HG02938 (cell line): Measurements from ENCODE around the gene FARP2.
"Not testable (repeated sequence)": the region's sequence is repeated elsewhere in the genome, so short reads cannot be mapped to it uniquely, and the experiment has no call there.

Source experiments
- ATAC-seq: cut with Tn5 transposase; IDR thresholded peaks from one replicate; pipeline ENCODE4 v1.9.1; 2021; ENCODE audit warnings: mild to moderate bottlenecking, moderate library complexity; ENCODE audit not compliant: unreplicated experiment

Gene FARP2

GRCh38 chr2:241453919-241454318 is 97.8 kb downstream of the FARP2 start:
- not testable (repeated sequence) for ATAC-seq

DNA sequence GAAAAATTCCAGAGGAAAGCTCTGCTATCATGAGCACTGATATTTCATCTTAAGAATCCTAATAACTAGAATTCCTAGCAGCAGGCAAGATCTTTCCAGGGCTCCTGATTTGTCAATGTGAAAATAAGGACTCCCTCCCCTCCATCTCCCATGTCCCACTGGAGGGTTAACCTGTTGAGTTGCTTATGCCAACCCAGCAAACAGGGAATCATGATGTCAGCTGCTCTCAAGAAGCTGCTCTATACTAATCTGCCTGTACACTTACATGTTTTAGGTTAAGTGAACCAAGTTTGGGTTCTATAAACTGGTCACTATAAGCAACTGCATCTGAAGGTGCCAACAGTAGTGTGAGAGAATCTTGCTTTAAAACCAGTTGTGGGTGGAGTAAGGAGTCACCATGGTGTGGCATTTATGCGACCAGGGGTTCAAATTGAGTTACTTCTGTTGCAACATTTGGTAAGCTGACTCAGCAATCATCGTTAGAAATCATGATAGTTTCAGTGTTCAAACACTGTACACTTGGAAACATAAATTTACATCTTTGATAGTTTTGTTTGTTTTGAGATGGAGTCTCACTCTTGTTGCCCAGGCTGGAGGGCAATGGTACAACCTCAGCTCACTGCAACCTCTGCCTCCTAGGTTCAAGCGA is 98.9 kb downstream of the FARP2 start:
- ATAC-seq, result no peak

DNA sequence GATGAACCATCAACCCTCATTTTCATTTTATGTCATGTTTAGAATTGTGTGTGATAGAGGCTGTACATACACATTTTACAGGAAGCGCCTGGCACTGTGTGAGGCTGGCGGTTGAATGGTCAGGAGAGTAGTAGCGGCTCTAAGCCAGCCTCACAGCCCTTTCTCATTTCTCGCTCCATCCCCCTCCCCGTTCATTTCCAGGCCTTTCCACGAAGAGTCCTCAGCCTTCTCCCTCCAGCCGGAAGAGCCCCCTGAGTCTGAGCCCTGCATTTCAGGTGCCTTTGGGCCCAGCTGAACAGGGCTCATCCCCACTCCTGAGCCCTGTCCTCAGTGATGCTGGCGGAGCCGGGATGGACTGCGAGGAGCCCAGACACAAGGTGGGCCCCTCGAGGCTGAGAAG is 100.5 kb downstream of the FARP2 start:
- ATAC-seq, result no peak

- ATAC-seq, result no peak
Observed at GRCh38 chr2:241458687-241459086, 102.6 kb downstream of the FARP2 start.

- ATAC-seq, result no peak
Observed at GRCh38 chr2:241459520-241459919, 103.4 kb downstream of the FARP2 start.

- no peak for ATAC-seq
Observed at GRCh38 chr2:241460631-241461030, 104.5 kb downstream of the FARP2 start.

DNA sequence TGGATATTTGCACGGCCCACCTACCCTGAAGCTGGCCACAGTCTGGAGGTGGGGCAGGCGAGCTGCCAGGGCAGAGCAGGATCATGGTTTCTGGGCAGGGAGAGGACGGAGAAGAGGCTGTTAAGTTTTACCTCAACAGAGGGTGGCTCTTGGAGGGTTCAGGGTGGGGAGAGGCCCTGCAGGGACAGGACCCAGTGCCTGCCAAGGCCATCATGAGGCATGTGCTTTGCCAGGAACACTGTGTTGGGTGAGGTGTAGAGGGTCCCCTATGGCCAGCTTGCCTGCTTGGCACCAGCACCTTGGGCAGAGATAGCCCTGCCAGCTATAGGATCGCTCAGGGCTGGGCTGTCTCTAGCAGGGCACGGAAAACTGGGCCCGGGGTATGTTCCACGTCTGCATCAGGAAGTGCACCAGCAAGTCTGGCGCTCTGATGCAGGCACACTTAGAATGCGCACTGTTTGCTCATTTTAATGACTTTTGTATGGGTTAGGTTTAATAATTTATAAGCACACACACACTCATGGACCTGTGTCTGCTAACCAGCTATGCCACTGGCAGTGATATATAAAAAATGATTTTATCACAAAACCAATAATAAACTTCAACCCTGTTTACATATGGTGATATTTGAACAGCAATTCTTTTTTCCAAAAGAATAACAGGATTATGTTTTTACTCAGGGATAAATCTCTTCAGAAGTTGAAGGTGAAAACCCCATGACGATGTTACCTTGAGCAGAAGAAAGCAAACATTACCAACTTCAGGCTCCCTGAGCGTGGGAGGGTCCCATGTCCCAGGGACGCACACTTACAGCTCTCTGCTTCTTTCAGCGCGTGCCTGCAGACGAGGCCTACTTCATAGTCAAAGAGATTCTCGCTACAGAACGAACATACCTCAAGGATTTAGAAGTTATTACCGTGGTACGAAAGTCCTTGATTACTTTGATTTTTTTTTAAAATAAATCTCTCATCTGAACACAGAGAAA is 105.9 kb downstream of the FARP2 start:
- no peak for ATAC-seq

DNA sequence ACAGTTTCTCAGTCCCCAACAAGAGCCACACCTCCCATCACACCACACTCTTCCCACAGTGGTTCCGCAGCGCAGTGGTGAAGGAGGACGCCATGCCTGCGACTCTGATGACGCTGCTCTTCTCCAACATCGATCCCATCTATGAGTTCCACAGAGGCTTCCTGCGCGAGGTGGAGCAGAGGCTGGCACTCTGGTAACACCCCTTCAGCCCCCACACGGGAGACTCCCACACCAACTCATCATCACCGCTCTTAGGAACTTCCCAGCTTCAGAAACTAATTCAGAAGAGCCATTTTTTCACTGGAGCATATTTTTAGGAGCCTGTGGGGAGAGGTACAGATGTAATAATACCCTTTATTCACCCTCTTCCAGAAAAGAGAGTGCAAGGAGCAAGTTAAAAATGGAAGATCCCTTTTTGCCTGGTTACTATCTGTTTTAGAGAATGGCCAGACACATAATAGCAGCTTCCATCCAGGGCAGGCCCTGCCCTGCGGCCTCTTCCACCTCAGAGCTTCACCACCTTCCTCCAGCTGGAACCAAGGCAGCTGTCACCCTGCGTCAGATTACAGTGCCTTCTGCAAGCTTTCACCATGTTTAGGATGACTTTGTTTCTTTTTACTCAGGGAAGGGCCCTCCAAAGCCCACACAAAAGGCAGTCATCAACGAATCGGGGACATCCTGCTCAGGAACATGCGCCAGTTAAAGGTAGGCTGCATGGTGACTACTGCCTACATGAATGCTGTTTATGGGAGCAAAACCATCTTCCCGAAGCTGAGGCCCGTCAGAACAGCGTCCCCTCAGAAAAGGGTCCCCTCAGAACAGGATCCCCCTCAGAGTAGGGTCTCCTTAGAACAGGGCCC is 107.4 kb downstream of the FARP2 start:
- no peak for ATAC-seq

- ATAC-seq, result no peak
Observed at GRCh38 chr2:241465543-241465942, 109.5 kb downstream of the FARP2 start.

- no peak for ATAC-seq
Observed at GRCh38 chr2:241466230-241466629, 110.1 kb downstream of the FARP2 start.

DNA sequence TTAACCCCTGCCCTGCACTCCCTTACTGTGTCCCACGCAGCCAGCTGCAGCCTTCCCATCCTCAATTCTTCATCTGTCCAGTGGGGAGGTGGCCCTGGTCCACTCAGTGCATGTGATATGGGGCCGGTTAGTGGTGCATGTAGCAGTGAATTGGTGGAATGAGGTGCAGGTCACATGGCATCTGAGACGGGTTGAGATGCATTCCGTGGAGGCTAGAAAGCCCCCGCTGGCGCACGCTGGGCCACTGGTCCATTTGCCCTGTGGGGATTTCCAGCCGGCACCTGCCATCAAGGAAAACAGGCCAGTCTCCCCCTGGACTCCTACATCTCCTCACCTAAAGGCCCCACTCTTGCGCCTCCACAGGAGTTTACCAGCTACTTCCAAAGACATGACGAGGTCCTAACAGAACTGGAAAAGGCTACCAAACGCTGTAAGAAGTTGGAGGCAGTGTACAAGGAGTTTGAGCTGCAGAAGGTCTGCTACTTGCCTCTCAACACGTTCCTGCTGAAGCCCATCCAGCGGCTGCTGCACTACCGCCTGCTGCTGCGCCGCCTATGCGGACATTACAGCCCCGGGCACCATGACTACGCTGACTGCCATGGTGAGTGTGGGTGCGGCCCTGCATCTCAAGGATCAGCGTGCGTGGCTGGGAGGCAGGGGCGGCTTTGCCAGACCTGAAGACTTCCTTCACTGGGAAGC is 111.8 kb downstream of the FARP2 start:
- ATAC-seq, result no peak

- no peak for ATAC-seq
Observed at GRCh38 chr2:241468476-241468781, 112.3 kb downstream of the FARP2 start.

DNA sequence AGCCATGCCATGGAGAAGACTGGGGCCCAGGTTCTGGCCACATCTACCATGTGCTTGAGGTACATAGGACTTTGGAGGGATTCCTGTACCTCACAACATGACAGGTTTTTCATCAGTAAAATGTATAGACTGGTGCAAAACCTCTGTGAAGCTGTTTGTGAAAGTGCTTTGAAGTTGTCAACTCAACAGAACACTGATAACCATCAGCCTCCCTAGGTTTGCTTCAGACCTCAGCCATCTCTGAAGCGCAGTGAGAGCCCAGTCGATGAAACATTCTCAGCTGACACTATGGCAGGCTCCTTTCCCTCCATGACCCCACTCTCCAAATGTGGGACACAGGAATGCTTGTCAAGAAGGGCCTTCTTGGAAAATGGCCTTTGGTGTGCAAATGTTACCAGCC is 113.7 kb downstream of the FARP2 start:
- no peak for ATAC-seq

- no peak for ATAC-seq
Observed at GRCh38 chr2:241473399-241473798, 117.3 kb downstream of the FARP2 start.

DNA sequence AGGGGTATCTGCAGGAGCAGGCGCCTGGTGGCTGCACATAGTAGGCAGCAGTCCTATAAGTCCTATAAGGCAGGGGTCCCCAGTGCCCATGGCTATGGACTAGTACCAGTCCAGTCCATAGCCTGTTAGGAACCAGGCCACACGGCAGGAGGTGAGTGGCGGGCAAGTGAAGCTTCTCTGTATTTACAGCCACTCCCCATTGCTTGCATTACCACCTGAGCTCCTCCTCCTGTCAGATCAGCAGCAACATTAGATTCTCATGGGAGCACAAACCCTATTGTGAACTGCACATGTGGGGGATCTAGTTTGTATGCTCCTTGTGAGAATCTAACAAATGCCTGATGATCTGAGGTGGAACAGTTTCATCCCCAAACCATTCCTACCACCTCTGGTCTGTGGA is 119.2 kb downstream of the FARP2 start:
- no peak for ATAC-seq

- ATAC-seq, result no peak
Observed at GRCh38 chr2:241478166-241478565, 122.1 kb downstream of the FARP2 start.

- no peak for ATAC-seq
Observed at GRCh38 chr2:241479026-241479898, 123.2 kb downstream of the FARP2 start.

DNA sequence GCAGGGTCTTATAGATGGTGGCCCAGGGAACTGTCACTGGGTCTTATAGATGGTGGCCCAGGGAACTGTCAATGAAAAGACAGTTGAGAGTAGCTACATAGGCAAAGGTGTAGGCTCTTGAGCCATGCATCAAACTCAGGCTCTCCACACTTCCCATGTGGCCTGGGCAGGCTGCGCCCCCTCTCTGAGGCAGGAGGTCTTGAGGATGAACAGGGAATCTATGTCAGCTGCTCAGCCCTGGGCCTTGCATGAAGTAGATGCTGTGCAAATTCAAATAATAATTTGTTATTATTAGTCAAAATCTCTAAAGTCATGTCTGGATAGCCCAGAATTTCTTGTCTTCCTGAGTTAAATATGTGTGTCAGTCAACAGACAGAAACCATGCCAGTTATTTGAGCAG is 125.6 kb downstream of the FARP2 start:
- no peak for ATAC-seq

GRCh38 chr2:241482126-241482955 is 126.3 kb downstream of the FARP2 start:
- no peak for ATAC-seq
